K562 (cell line): ENCODE data around the gene PHF20. TPM values are rescaled to one million over a fixed set of nuclear protein-coding genes. Genes with fewer than 3 reads are reported as not detected.

Source experiments
- ADNP ChIP-seq: fragments of 200-800 bp; sonication (Bioruptor generic); IDR thresholded peaks from 2 replicates; pipeline ENCODE4 v1.6.1; 2016; ENCODE audit warnings: missing genetic modification characterization, missing compliant biosample characterization
- BRD4 ChIP-seq: fragments of 200-600 bp; sonication (generic); IDR thresholded peaks from 2 replicates; pipeline ENCODE4 v1.6.1; 2017; ENCODE audit warnings: inconsistent platforms
- BRD9 ChIP-seq: fragments of 450-650 bp; IDR thresholded peaks from 2 replicates; pipeline ENCODE4 v1.6.1; 2018; ENCODE audit warnings: low read depth; ENCODE audit not compliant: partially characterized antibody
- BRF1 ChIP-seq: IDR thresholded peaks from 3 replicates; pipeline ENCODE4 v1.6.1; 2011; ENCODE audit warnings: borderline replicate concordance, mild to moderate bottlenecking; ENCODE audit not compliant: insufficient read length; ENCODE audit errors: extremely low read depth
- CSDE1 ChIP-seq, 2 experiments: fragments of 450-650 bp; IDR thresholded peaks; 2 replicates each; pipeline ENCODE4 v1.6.1; 2016; ENCODE audit warnings: mild to moderate bottlenecking in 1 of 2
- DPF2 ChIP-seq: fragments of 450-650 bp; IDR thresholded peaks from 2 replicates; pipeline ENCODE4 v1.6.1; 2016
- GABPB2 ChIP-seq: fragments of 250-450 bp; sonication (Bioruptor Pico); conservative IDR thresholded peaks from 2 replicates; pipeline ENCODE4 v1.5.1; 2021; ENCODE audit warnings: mild to moderate bottlenecking
- HNRNPH1 ChIP-seq: fragments of 200-400 bp; formaldehyde crosslinking; optimal IDR thresholded peaks from 2 replicates; pipeline ENCODE3; 2017; ENCODE audit warnings: low read depth, mild to moderate bottlenecking, low read length, moderate library complexity
- MED1 ChIP-seq: sonication (generic); formaldehyde crosslinking; IDR thresholded peaks from 2 replicates; pipeline ENCODE4 v1.8.1; 2023; ENCODE audit warnings: missing genetic modification reagents, borderline replicate concordance
- NR1H2 ChIP-seq: sonication (generic); formaldehyde crosslinking; IDR thresholded peaks from 2 replicates; pipeline ENCODE4 v1.4.0; 2020; ENCODE audit warnings: mild to moderate bottlenecking, missing genetic modification reagents
- NR2C1 ChIP-seq, 2 experiments: fragments of 450-650 bp; IDR thresholded peaks; 2 replicates each; pipeline ENCODE4 v1.6.1; 2017; ENCODE audit warnings: mild to moderate bottlenecking in 2 of 2, antibody characterized with exemption in 1 of 2, inconsistent platforms in 1 of 2, missing compliant biosample characterization in 1 of 2, missing genetic modification characterization in 1 of 2
- PHB2 ChIP-seq: fragments of 450-650 bp; IDR thresholded peaks from 2 replicates; pipeline ENCODE4 v1.6.1; 2017; ENCODE audit warnings: low read depth
- PRPF4 ChIP-seq: fragments of 200-400 bp; formaldehyde crosslinking; IDR thresholded peaks from one replicate; pipeline ENCODE4 v1.6.1; 2017; ENCODE audit warnings: low read length, low read depth, mild to moderate bottlenecking; ENCODE audit not compliant: insufficient read depth, poor library complexity, severe bottlenecking
- RAD51 ChIP-seq: fragments of 450-650 bp; IDR thresholded peaks from 2 replicates; pipeline ENCODE4 v1.7.1; 2016; ENCODE audit warnings: low read depth, mild to moderate bottlenecking, borderline replicate concordance
- SAFB2 ChIP-seq: fragments of 200-400 bp; formaldehyde crosslinking; IDR thresholded peaks from 2 replicates; pipeline ENCODE4 v1.6.1; 2018; ENCODE audit warnings: borderline replicate concordance, low read length, low read depth, moderate library complexity; ENCODE audit not compliant: severe bottlenecking
- SOX6 ChIP-seq: fragments of 450-650 bp; IDR thresholded peaks from 2 replicates; pipeline ENCODE4 v1.6.1; 2014; ENCODE audit warnings: mild to moderate bottlenecking
- STAG1 ChIP-seq: sonication (generic); formaldehyde crosslinking; IDR thresholded peaks from 2 replicates; pipeline ENCODE4 v1.5.0; 2020; ENCODE audit warnings: missing genetic modification reagents, borderline replicate concordance
- STAT5A ChIP-seq: IDR thresholded peaks from 2 replicates; pipeline ENCODE4 v1.6.1; 2012; ENCODE audit warnings: low read length, inconsistent platforms, borderline replicate concordance
- ZNF253 ChIP-seq: fragments of 250-450 bp; sonication (Bioruptor Pico); conservative IDR thresholded peaks from 2 replicates; pipeline ENCODE4 v1.6.1; 2021; ENCODE audit warnings: mild to moderate bottlenecking
- ZNF696 ChIP-seq: fragments of 250-450 bp; sonication (Bioruptor Pico); conservative IDR thresholded peaks from 2 replicates; pipeline ENCODE4 v1.4.0; 2020; ENCODE audit warnings: mild to moderate bottlenecking, moderate library complexity
- ZNF699 ChIP-seq: fragments of 250-450 bp; sonication (Bioruptor Pico); IDR thresholded peaks from 2 replicates; pipeline ENCODE4 v1.8.0; 2021; ENCODE audit warnings: mild to moderate bottlenecking, moderate library complexity; ENCODE audit not compliant: insufficient replicate concordance
- polyA plus RNA-seq, 8 experiments: library from polyadenylated mRNA; depleted of rRNA in 4 of 8; stranded (reverse) in 5 of 8; unstranded in 3 of 8; fragments of >200 nt; fragmentation: Nextera tagmentation in 2 of 8; fragmentation: Illumina TruSeq in 1 of 8; extraction: Ambion mirVana in 2 of 8; extraction: Trizol in 1 of 8; gene quantifications; 2 replicates each; pipeline versions ENCODE4 v1.2.1 to v1.2.3, GENCODE V29; 2011 to 2014; ENCODE audit warnings: inconsistent platforms in 1 of 8, missing spikeins in 1 of 8
- total RNA-seq, 7 experiments: library from RNA; depleted of rRNA in 6 of 7; stranded (reverse); fragments of >200 nt in 6 of 7; fragmentation: Illumina TruSeq in 2 of 7; extraction: Trizol in 2 of 7; gene quantifications; 2 replicates each; pipeline versions ENCODE4 v1.2.1 to v1.2.3, GENCODE V29; 2011 to 2021; ENCODE audit warnings: low replicate concordance in 1 of 7
- TF ChIP-seq, protein P1 (sequence below), 2 experiments: fragments of 450-650 bp in 1 of 2; sonication (generic) in 1 of 2; formaldehyde crosslinking in 1 of 2; IDR thresholded peaks in 1 of 2; conservative IDR thresholded peaks in 1 of 2; 2 replicates each; pipeline versions ENCODE4 v1.6.1 to v1.8.1; 2016 to 2023; ENCODE audit warnings: mild to moderate bottlenecking in 2 of 2, moderate library complexity in 2 of 2, inconsistent platforms in 1 of 2, missing genetic modification reagents in 1 of 2
- TF ChIP-seq, protein P2 (sequence below): fragments of 450-650 bp; IDR thresholded peaks from 2 replicates; pipeline ENCODE4 v1.6.1; 2017; ENCODE audit warnings: mild to moderate bottlenecking, moderate library complexity
- TF ChIP-seq, protein P3 (sequence below): fragments of 150-350 bp; IDR thresholded peaks from 2 replicates; pipeline ENCODE4 v1.6.1; 2014; ENCODE audit warnings: low read depth, mild to moderate bottlenecking, low read length, borderline replicate concordance

The PHF20 gene
- total and polyA plus RNA-seq, 9 of the 15 experiments (the other 6 are each of a cell fraction or from before 2014, with no cell fraction given) = 49.9 to 196 (median 70.7) TPM

DNA sequence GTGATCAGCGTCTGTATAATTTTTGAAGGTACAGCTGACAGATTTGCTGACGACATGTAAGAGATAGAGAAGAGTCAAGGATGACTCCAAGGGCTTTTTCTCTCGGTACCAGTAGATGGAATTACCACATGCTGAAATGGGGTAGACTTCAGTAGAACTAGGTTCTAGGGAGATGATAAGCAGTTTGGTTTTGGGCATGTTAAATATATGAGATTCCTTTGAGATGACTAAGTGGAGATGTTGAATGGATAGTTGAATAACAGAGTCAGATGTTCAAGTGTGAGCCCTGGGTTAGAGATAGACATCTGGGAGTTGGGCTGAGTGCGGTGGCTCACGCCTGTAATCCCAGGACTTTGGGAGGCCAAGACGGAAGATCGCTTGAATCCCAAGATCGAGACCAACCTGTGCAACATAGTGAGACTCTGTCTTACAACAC lies 50.0 kb downstream of the PHF20 start (continued):
- TF ChIP-seq, protein P1, sequence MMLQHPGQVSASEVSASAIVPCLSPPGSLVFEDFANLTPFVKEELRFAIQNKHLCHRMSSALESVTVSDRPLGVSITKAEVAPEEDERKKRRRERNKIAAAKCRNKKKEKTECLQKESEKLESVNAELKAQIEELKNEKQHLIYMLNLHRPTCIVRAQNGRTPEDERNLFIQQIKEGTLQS (IDR thresholded peaks at IDR 0.05) = peak; percentile 67
- TF ChIP-seq, protein P1 (CRISPR knock-in tag; conservative IDR thresholded peaks at IDR 0.05) = no peak
- TF ChIP-seq MED1 (CRISPR knock-in tag) (no peak), GABPB2 (CRISPR knock-in tag) (no peak), CSDE1 (IDR thresholded peaks at IDR 0.05) (no peak), RAD51 (no peak), SAFB2 (no peak), DPF2 (peak; percentile 37; the same call in 1 of the 2 replicates), ADNP (tag) (peak; percentile 90), STAG1 (CRISPR knock-in tag) (no peak), NR2C1 (IDR thresholded peaks at IDR 0.05) (no peak), NR2C1 (tag; IDR thresholded peaks at IDR 0.05) (no peak), HNRNPH1 (no peak), BRD4 (no peak), SOX6 (no peak), STAT5A (no peak), PRPF4 (no peak), ZNF699 (CRISPR knock-in tag) (no peak), BRD9 (no peak), ZNF696 (CRISPR knock-in tag) (no peak), BRF1 (no peak), NR1H2 (CRISPR knock-in tag) (no peak), ZNF253 (CRISPR knock-in tag) (no peak), PHB2 (no peak)
- TF ChIP-seq, protein P2, sequence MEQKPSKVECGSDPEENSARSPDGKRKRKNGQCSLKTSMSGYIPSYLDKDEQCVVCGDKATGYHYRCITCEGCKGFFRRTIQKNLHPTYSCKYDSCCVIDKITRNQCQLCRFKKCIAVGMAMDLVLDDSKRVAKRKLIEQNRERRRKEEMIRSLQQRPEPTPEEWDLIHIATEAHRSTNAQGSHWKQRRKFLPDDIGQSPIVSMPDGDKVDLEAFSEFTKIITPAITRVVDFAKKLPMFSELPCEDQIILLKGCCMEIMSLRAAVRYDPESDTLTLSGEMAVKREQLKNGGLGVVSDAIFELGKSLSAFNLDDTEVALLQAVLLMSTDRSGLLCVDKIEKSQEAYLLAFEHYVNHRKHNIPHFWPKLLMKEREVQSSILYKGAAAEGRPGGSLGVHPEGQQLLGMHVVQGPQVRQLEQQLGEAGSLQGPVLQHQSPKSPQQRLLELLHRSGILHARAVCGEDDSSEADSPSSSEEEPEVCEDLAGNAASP = no peak
- TF ChIP-seq, protein P3, sequence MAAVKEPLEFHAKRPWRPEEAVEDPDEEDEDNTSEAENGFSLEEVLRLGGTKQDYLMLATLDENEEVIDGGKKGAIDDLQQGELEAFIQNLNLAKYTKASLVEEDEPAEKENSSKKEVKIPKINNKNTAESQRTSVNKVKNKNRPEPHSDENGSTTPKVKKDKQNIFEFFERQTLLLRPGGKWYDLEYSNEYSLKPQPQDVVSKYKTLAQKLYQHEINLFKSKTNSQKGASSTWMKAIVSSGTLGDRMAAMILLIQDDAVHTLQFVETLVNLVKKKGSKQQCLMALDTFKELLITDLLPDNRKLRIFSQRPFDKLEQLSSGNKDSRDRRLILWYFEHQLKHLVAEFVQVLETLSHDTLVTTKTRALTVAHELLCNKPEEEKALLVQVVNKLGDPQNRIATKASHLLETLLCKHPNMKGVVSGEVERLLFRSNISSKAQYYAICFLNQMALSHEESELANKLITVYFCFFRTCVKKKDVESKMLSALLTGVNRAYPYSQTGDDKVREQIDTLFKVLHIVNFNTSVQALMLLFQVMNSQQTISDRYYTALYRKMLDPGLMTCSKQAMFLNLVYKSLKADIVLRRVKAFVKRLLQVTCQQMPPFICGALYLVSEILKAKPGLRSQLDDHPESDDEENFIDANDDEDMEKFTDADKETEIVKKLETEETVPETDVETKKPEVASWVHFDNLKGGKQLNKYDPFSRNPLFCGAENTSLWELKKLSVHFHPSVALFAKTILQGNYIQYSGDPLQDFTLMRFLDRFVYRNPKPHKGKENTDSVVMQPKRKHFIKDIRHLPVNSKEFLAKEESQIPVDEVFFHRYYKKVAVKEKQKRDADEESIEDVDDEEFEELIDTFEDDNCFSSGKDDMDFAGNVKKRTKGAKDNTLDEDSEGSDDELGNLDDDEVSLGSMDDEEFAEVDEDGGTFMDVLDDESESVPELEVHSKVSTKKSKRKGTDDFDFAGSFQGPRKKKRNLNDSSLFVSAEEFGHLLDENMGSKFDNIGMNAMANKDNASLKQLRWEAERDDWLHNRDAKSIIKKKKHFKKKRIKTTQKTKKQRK = no peak
